ENCODE data around the gene ALPL.

ALPL gene

GRCh38 chr1:21603177-21604138, 94.2 kb downstream of the ALPL start:
- TF ChIP-seq REST (IDR thresholded peaks at IDR 0.05; ENCODE audit: insufficient read depth in 1 of 2, low read depth in 2 of 2, low read length in 2 of 2) (no peak), POLR2AphosphoS5 (IDR thresholded peaks at IDR 0.05; ENCODE audit: low read depth, low read length) (no peak), FOXP2 (optimal IDR thresholded peaks at IDR 0.05; ENCODE audit: borderline replicate concordance, extremely low read depth, extremely low read length, insufficient read depth) (no peak), SIN3A (IDR thresholded peaks at IDR 0.05; ENCODE audit: borderline replicate concordance, insufficient read depth, low read length) (no peak), TAF1 (IDR thresholded peaks at IDR 0.05; ENCODE audit: borderline replicate concordance, insufficient read depth, low read length) (no peak)

GRCh38 chr1:21604208-21604957, 95.2 kb downstream of the ALPL start:
- TF ChIP-seq SIN3A (IDR thresholded peaks at IDR 0.05; ENCODE audit: borderline replicate concordance, insufficient read depth, low read length), result no peak
- no peak for TF ChIP-seq TAF1 (IDR thresholded peaks at IDR 0.05; ENCODE audit: borderline replicate concordance, insufficient read depth, low read length)
- no peak for TF ChIP-seq POLR2AphosphoS5 (IDR thresholded peaks at IDR 0.05; ENCODE audit: low read depth, low read length)
- TF ChIP-seq REST (IDR thresholded peaks at IDR 0.05; ENCODE audit: insufficient read depth in 1 of 2, low read depth in 2 of 2, low read length in 2 of 2), result no peak
- TF ChIP-seq FOXP2 (optimal IDR thresholded peaks at IDR 0.05; ENCODE audit: borderline replicate concordance, extremely low read depth, extremely low read length, insufficient read depth), result no peak

- TF ChIP-seq POLR2AphosphoS5 (IDR thresholded peaks at IDR 0.05; ENCODE audit: low read depth, low read length) (no peak), SIN3A (IDR thresholded peaks at IDR 0.05; ENCODE audit: borderline replicate concordance, insufficient read depth, low read length) (no peak), FOXP2 (optimal IDR thresholded peaks at IDR 0.05; ENCODE audit: borderline replicate concordance, extremely low read depth, extremely low read length, insufficient read depth) (no peak), TAF1 (IDR thresholded peaks at IDR 0.05; ENCODE audit: borderline replicate concordance, insufficient read depth, low read length) (no peak), REST (IDR thresholded peaks at IDR 0.05; ENCODE audit: insufficient read depth in 1 of 2, low read depth in 2 of 2, low read length in 2 of 2) (no peak)
These were observed 95.9 kb downstream of the ALPL start for GRCh38 chr1:21605012-21605715.

- TF ChIP-seq SIN3A (IDR thresholded peaks at IDR 0.05; ENCODE audit: borderline replicate concordance, insufficient read depth, low read length), result no peak
- TF ChIP-seq POLR2AphosphoS5 (IDR thresholded peaks at IDR 0.05; ENCODE audit: low read depth, low read length), result no peak
- no peak for TF ChIP-seq FOXP2 (optimal IDR thresholded peaks at IDR 0.05; ENCODE audit: borderline replicate concordance, extremely low read depth, extremely low read length, insufficient read depth)
- TF ChIP-seq TAF1 (IDR thresholded peaks at IDR 0.05; ENCODE audit: borderline replicate concordance, insufficient read depth, low read length), result no peak
- no peak for TF ChIP-seq REST (IDR thresholded peaks at IDR 0.05; ENCODE audit: insufficient read depth in 1 of 2, low read depth in 2 of 2, low read length in 2 of 2)
These were observed 96.9 kb downstream of the ALPL start for GRCh38 chr1:21605964-21606705.
